Left lung (tissue), 10 donors: ENCODE results near the gene DLK2. TPM values are rescaled to one million over a fixed set of nuclear protein-coding genes. Genes with fewer than 3 reads are reported as not detected.

Source experiments
- ATAC-seq: fragments of 200-7000 bp; cut with Tn5 transposase; one replicate; pipeline ENCODE4 v1.9.1; 2020; ENCODE audit warnings: moderate library complexity
- DNase-seq, 4 donors: peaks; one replicate each; pipeline ENCODE4 v3.0.0-alpha.2; 2013 to 2020
- H3K27ac ChIP-seq, 2 donors: fragments of 200-600 bp; sonication (generic) in 1 of 2; one replicate each; pipeline versions ENCODE4 v1.5.0 to v1.8.0; 2020 to 2021
- H3K27me3 ChIP-seq, 2 donors: fragments of 200-600 bp; sonication (generic) in 1 of 2; one replicate each; pipeline versions ENCODE4 v1.5.0 to v1.8.0; 2020 to 2021
- H3K36me3 ChIP-seq, 2 donors: fragments of 200-600 bp; sonication (generic) in 1 of 2; one replicate each; pipeline versions ENCODE4 v1.5.0 to v1.8.0; 2020 to 2021
- H3K4me1 ChIP-seq, 2 donors: fragments of 200-600 bp; one replicate each; pipeline ENCODE4 v1.8.0; 2021
- H3K4me3 ChIP-seq, 2 donors: fragments of 200-600 bp; sonication (generic) in 1 of 2; one replicate each; pipeline versions ENCODE4 v1.5.0 to v1.8.0; 2020 to 2021; ENCODE audit warnings: mild to moderate bottlenecking in 1 of 2
- H3K9me3 ChIP-seq, 2 donors: fragments of 200-600 bp; sonication (generic) in 1 of 2; one replicate each; pipeline versions ENCODE4 v1.5.0 to v1.8.0; 2020 to 2021
- intact Hi-C, 2 donors: fragments of 100-400 bp; cut with DNase I; formaldehyde crosslinking; loops; one replicate each; pipeline versions ENCODE4 v1.11.2 to v1.14.2; 2022
- polyA plus RNA-seq, 6 donors: library from polyadenylated mRNA; unstranded; fragments of 120-200 nt; gene quantifications; one replicate each; pipeline ENCODE4 v1.2.1, GENCODE V29; 2013; ENCODE audit not compliant: insufficient read length in 6 of 6
- total RNA-seq, 2 donors: library from RNA; stranded (reverse); fragmentation: NEBNext Ultra II Directional; extraction: Animal tissue kit (Norgen Biotek cat#: 25700); gene quantifications; one replicate each; pipeline ENCODE4 v1.2.1, GENCODE V29; 2021
- TF ChIP-seq, protein P1 (sequence below), 2 donors: fragments of 200-600 bp; sonication (generic) in 1 of 2; IDR thresholded peaks; one replicate each; pipeline versions ENCODE4 v1.5.0 to v1.8.0; 2021; ENCODE audit warnings: antibody characterized with exemption in 2 of 2
- donor health status: DM: no; HTN: yes; CAD: no.
- donor health status: DM: no; HTN: no; CAD: no.

Gene DLK2
- total and polyA plus RNA-seq, 8 donors, result 0.93 to 2.6 (median 1.7) TPM

- Histone ChIP-seq H3K27me3 (no peaks in the 10 kb centered on the region), H3K4me1 (no peaks in the 10 kb centered on the region), H3K9me3 (no peaks in the 10 kb centered on the region), H3K27ac (no peak overlapping the region), H3K4me3 (no peak overlapping the region), H3K36me3 (peaks cover 0 to 100% of the 10 kb centered on the region in 2 donors)
- TF ChIP-seq, protein P1, sequence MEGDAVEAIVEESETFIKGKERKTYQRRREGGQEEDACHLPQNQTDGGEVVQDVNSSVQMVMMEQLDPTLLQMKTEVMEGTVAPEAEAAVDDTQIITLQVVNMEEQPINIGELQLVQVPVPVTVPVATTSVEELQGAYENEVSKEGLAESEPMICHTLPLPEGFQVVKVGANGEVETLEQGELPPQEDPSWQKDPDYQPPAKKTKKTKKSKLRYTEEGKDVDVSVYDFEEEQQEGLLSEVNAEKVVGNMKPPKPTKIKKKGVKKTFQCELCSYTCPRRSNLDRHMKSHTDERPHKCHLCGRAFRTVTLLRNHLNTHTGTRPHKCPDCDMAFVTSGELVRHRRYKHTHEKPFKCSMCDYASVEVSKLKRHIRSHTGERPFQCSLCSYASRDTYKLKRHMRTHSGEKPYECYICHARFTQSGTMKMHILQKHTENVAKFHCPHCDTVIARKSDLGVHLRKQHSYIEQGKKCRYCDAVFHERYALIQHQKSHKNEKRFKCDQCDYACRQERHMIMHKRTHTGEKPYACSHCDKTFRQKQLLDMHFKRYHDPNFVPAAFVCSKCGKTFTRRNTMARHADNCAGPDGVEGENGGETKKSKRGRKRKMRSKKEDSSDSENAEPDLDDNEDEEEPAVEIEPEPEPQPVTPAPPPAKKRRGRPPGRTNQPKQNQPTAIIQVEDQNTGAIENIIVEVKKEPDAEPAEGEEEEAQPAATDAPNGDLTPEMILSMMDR (IDR thresholded peaks at IDR 0.05), result no peak
- no peak for ATAC-seq
- DNase-seq, result no peak
- intact Hi-C loops, result no loop called here
These were observed 9.8 kb downstream of the DLK2 start for GRCh38 chr6:43445576-43445975.

GRCh38 chr6:43444582-43444981 lies 10.8 kb downstream of the DLK2 start:
- Histone ChIP-seq H3K4me1 (no peaks in the 10 kb centered on the region), H3K27me3 (no peaks in the 10 kb centered on the region), H3K36me3 (peaks cover 0 to 100% of the 10 kb centered on the region in 2 donors), H3K27ac (no peak overlapping the region), H3K9me3 (no peaks in the 10 kb centered on the region), H3K4me3 (no peak overlapping the region)
- ATAC-seq (no peak), DNase-seq (no peak)
- TF ChIP-seq, protein P1 (IDR thresholded peaks at IDR 0.05), result no peak
- intact Hi-C loops, result no loop called here

GRCh38 chr6:43444036-43444435 lies 11.3 kb downstream of the DLK2 start:
- intact Hi-C loops, result no loop called here
- H3K9me3 ChIP-seq, result no peaks in the 10 kb centered on the region
- H3K27ac ChIP-seq, result no peak overlapping the region
- H3K27me3 ChIP-seq, result no peaks in the 10 kb centered on the region
- DNase-seq (no peak), ATAC-seq (no peak)
- H3K4me1 ChIP-seq, result no peaks in the 10 kb centered on the region
- H3K36me3 ChIP-seq, result peaks cover 0 to 100% of the 10 kb centered on the region in 2 donors
- no peak overlapping the region for H3K4me3 ChIP-seq
- TF ChIP-seq, protein P1 (IDR thresholded peaks at IDR 0.05), result no peak

DNA sequence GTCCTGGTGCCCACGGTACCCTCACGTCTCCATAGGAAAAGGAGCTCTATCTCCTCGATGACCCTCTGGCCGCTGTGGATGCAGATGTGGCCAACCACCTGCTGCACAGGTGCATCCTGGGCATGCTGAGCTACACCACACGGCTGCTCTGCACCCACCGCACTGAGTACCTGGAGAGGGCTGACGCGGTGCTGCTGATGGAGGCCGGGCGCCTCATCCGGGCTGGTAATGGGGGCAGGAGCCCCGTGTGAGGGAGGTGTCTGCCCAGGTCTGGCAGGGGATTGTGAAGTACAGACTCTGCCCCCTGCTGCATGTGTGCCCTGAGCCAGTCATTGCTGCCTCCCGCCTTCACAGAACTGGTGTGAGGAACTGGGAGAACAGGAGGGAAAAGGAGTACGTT lies 12.4 kb downstream of the DLK2 start:
- no peak overlapping the region for H3K27ac ChIP-seq
- no peaks in the 10 kb centered on the region for H3K4me1 ChIP-seq
- no peaks in the 10 kb centered on the region for H3K27me3 ChIP-seq
- ATAC-seq, result no peak
- H3K4me3 ChIP-seq, result no peak overlapping the region
- intact Hi-C loops, result no loop called here
- no peak for DNase-seq
- peaks cover 0 to 100% of the 10 kb centered on the region in 2 donors for H3K36me3 ChIP-seq
- TF ChIP-seq, protein P1 (IDR thresholded peaks at IDR 0.05), result no peak
- H3K9me3 ChIP-seq, result no peaks in the 10 kb centered on the region

DNA sequence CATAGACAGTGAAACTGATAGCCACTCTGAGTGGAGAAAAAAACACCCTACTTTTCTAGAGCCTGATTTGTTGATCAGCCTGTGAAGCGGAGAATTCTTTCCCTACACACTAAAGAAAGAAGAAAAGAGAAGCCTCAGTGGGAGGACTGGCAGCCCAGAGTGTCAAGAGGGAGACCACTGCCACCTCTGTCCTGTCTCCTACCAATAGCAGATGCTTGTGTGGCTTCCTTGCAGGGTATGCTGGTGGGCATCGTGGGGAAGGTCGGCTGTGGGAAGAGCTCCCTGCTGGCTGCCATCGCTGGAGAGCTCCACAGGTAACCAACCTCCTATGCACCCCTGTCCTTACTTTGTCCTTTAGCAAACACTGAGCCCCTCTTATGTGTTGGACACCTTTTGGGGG lies 17.6 kb downstream of the DLK2 start:
- Histone ChIP-seq H3K36me3 (peaks cover 0 to 90% of the 10 kb centered on the region in 2 donors), H3K4me3 (no peak overlapping the region), H3K27me3 (no peaks in the 10 kb centered on the region), H3K9me3 (no peaks in the 10 kb centered on the region), H3K4me1 (peaks cover 0 to 10% of the 10 kb centered on the region in 2 donors), H3K27ac (no peak overlapping the region)
- intact Hi-C loops, result no loop called here
- DNase-seq (no peak), ATAC-seq (no peak)
- TF ChIP-seq, protein P1 (IDR thresholded peaks at IDR 0.05), result no peak
